Measurements from ENCODE around the gene ELL2.
"Not testable (repeated sequence)": the region's sequence is repeated elsewhere in the genome, so short reads cannot be mapped to it uniquely, and the experiment has no call there.

The ELL2 gene

DNA sequence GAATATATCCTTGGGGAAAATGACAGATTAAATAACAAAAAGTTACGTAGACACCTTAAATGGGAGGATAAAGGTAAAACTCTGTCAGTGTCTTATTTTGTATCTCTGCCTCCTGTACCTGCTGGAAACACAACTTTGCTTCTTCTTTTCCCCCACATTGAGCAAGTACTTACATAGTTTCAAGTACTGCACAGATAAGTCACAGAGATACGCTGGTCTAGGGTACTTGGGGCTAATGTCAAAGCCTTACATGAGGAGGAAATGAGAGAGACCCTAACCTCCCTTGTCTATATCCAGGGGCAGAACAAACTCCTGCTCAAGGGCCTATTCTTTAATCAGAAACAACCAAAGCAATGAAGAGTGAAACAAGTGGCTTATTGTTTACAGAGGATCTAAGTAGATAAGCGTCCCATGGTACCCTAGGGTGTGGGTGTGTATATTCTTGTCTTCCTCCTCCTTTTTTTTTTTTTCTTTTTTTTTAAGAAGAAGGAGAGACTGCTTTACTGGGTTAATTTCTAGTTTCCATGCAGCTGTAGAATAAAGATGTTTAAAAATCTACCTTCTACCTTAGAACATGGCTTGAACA lies 43.1 kb downstream of the ELL2 start:
- H3K4me3 ChIP-seq (ENCODE audit: low read depth, low read length) = no peak overlapping the region
- DNase-seq (ENCODE audit: low read depth) = no peak

DNA sequence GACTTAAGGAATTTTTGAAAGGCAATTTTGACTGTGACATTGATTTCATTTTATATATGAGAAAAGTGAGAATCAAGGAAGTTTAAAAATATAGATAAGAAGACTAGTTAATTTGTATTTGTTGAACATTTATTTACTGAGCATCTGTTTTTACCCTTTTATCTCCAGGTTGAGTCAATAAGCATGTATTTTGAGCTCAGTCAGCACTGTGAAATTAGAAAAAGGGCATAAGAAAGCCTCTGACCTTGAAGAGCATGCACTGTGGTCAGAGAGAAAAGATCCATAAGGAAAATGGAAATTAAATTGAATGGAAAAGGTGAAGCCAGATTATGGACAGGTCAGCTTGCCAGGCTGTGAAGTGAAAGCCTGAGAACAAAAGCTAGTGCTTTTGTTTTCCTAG lies 44.4 kb downstream of the ELL2 start:
- DNase-seq (ENCODE audit: low read depth) = no peak
- no peak overlapping the region for H3K4me3 ChIP-seq (ENCODE audit: low read depth, low read length)

DNA sequence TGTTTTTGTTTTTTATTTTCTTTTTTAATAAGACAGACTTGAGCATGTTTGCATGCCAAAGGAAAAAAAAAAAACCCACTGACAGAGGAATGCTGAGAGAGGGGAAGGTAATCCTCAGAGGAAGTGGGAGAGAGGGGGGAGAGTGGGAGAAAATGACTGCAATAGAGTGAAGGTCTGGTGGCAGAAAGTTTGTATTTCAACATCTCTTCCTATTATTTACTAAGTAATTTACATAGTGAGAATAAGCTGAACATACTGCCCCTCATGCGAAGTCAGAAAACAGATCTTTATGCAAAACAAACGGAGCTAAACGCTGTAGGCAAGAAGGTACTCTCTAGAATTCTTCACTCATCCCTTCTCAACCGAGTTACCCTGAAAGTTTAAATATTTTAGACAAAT lies 45.0 kb downstream of the ELL2 start:
- DNase-seq (ENCODE audit: low read depth) = no peak
- no peak overlapping the region for H3K4me3 ChIP-seq (ENCODE audit: low read depth, low read length)

- DNase-seq (ENCODE audit: low read depth) = no peak
- no peak overlapping the region for H3K4me3 ChIP-seq (ENCODE audit: low read depth, low read length)
Measured at GRCh38 chr5:95915999-95916686, 45.5 kb downstream of the ELL2 start.

DNA sequence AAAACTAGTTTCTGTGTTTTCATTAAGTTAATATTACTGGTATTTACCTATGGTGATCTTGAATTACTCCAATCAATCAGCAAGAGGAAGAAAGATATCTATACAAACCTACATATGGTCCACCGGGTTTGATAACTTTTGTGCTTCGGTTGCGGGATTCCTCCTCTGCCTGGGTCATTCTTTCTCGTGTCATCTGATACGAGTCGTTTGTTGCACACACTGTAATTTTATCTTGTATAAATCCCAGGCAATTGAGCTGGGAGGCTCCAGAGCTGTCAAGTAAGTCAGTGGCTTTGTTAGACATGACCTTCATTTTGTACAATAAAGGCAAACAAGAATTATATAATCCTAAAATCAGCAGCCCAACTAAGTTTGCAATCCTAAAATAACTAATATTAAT lies 48.0 kb downstream of the ELL2 start:
- DNase-seq (ENCODE audit: low read depth) = no peak
- H3K4me3 ChIP-seq (ENCODE audit: low read depth, low read length) = no peak overlapping the region

- no peak overlapping the region for H3K4me3 ChIP-seq (ENCODE audit: low read depth, low read length)
Measured at GRCh38 chr5:95912029-95912428, 49.6 kb downstream of the ELL2 start.

GRCh38 chr5:95910521-95910920 lies 51.1 kb downstream of the ELL2 start:
- H3K4me3 ChIP-seq (ENCODE audit: low read depth, low read length) = no peak overlapping the region
- no peak for DNase-seq (ENCODE audit: low read depth)

More at GRCh38 chr5:95912029-95912428, 49.6 kb downstream of the ELL2 start:
- no peak for DNase-seq (ENCODE audit: low read depth)

DNA sequence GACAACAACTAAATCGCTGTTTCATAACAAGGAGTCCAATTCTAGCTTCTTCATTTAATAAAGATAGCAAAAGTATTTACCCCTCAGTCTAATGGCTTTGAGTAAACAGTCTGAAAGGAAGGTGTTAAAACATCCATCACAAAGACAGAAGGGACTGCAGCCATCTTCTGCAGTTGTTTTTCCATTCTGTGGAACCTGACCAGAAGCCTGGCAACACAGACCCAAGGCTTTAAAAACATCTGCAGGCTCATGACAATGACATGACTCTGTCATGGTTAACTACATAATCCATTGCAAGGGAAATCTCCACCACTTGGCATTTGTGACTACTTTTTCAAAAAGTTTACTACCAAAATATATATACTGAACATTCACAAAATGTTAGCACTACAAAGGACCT lies 51.9 kb downstream of the ELL2 start:
- no peak for DNase-seq (ENCODE audit: low read depth)
- H3K4me3 ChIP-seq (ENCODE audit: low read depth, low read length) = no peak overlapping the region

DNA sequence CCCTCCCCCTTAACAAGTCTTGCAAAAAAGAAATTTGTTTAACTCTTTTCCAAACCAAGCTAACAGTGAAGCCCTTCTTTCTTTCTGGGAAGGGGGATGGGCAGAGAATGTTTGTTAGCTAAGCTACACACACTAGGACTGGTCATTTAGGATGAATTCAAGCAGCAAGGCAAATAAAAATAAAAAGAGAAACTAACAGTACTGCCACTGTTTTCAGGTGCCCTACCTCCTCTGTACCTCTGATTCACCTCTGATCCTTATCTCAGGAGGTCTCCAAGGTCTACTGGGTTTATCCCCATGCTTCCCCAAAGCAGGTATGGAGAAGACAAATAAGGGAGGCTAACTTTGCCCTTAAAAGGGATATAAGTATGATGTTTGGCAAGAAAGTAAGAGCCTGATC lies 52.9 kb downstream of the ELL2 start:
- no peak overlapping the region for H3K4me3 ChIP-seq (ENCODE audit: low read depth, low read length)
- DNase-seq (ENCODE audit: low read depth) = no peak

GRCh38 chr5:95907740-95908706 lies 53.6 kb downstream of the ELL2 start:
- no peak for DNase-seq (ENCODE audit: low read depth)
- H3K4me3 ChIP-seq (ENCODE audit: low read depth, low read length) = no peak overlapping the region

DNA sequence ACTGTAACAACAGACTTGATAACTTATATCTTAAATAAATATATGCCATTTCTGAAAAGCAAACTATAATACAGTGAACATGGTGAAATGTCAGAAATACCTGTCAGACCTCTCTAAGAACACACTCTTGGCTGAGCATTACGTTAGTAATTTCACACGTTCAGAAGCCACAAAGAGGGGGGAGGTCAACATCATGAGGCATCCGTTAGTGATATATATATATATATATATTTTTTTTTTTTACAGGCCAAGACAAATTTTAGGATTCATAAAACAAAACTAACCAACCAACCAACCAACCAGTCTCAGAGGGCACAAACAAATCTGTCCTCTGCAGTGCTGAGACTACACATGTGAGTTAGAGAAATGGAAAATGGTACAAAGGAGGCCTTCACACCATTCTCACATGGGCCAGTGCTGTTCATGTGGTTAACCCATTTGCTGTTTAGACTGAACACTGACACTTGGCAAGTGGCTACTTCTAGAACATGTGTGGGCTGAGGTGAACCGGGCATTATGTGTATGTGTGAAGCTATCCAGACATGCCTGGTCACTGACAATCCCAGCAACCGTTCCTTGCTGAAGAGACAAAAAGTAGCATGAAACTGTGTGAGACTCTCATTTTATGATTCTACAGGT lies 54.5 kb downstream of the ELL2 start:
- no peak for DNase-seq (ENCODE audit: low read depth)
- H3K4me3 ChIP-seq (ENCODE audit: low read depth, low read length) = no peak overlapping the region

DNA sequence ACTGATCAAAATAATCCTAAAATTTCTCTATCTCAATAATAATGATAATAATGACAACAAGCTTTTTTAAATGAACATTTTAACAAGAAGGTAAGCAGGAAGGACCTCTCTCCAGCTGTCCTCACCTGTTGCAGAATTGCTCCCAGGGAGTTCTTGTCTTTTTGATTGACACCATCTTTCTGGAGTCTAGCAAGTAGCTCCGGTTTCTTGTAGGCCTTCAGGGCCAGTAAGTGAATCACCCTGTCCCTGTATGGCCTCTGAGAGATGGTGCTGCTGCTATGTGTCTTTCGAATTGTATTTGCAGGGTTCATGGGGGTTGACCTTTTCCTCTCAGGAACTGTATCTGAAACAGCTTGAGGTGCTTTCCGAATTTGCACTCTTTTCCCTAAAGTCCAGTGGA lies 55.3 kb downstream of the ELL2 start:
- H3K4me3 ChIP-seq (ENCODE audit: low read depth, low read length); DNase-seq (ENCODE audit: low read depth): not testable (repeated sequence)

DNA sequence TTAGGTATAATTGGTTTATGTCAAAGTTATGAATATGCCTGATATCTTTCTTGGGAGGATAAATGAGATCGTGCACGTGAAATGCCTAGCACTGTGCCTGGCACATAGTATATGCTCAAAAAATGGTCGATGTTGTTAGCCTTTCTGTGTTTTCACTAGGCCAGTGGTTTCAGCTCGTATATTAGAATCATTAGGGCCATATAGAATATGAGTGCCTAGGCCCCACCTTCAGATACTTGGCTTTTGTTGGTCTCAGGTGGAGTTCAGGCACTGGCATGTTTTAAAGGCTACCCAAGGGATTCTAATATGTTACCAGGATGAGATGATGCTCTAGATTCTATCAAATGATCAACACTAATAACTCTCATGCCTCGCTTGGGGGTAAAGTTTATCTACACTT lies 56.8 kb downstream of the ELL2 start:
- H3K4me3 ChIP-seq (ENCODE audit: low read depth, low read length) = no peak overlapping the region
- DNase-seq (ENCODE audit: low read depth) = no peak

DNA sequence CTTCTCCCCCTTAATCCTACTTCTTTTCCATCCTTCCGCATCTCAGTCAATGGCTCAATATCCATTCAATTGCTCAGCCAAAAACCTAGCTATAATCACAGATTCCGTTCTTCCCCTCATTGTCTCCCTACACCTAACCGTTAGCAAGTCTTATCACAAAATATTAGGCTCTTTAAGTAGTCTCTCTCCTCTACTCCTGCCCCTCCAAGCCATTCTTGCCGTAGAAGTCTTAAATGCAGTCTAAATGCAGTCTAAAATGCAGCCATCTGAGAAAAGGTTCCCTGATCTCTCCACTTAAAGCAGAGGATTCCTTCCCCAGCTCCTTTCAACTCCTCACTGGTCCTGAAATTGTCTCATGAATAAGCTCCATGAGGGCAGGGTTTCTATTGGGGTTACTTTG lies 57.8 kb downstream of the ELL2 start:
- no peak for DNase-seq (ENCODE audit: low read depth)
- no peak overlapping the region for H3K4me3 ChIP-seq (ENCODE audit: low read depth, low read length)

DNA sequence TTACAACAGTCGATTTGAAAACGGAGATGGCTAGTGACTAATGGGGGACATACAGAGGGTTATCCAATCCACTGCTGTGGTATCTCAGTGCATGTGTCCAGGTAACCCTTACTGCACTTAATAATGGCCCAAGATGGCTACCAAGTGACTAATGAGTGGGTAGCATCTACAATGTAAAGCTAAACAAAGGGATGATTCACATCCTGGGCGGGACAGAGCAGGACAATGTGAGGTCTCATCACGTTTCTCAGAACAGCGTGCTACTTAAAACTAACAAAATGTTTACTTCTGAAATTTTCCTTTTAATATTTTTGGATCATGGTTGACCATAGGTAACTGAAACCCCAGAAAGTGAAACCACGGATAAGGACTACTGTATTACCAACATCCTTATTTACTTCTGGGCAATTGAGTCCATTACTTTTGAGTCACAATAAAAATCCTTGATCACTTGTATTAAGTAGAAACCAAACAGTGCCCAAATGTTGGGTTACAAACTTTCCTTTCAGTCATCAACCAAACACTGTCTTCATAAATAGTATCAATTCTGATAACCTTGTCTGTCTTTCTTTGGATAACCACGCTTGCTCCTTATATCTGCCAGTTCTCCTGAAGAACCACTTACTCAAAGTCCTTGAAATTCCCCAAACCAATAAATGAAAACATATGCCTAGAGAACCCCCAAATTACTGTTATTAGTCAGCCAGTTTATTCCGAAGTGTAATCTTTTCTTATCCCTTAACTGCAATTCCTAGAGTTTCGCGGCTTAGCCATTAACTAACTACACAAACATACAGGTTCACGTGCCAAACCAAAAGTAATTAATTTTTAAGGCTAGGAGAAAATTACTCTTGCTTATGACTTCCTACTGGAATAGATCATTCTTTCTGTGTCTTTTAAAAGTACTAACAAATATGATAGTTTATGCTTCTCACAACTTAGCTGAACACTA lies 59.7 kb downstream of the ELL2 start:
- DNase-seq (ENCODE audit: low read depth) = peak; percentile 48
- H3K4me3 ChIP-seq (ENCODE audit: low read depth, low read length) = no peak overlapping the region

- peak; percentile 53 for DNase-seq (ENCODE audit: low read depth)
- no peak overlapping the region for H3K4me3 ChIP-seq (ENCODE audit: low read depth, low read length)
Measured at GRCh38 chr5:95900383-95900958, 61.2 kb downstream of the ELL2 start.

DNA sequence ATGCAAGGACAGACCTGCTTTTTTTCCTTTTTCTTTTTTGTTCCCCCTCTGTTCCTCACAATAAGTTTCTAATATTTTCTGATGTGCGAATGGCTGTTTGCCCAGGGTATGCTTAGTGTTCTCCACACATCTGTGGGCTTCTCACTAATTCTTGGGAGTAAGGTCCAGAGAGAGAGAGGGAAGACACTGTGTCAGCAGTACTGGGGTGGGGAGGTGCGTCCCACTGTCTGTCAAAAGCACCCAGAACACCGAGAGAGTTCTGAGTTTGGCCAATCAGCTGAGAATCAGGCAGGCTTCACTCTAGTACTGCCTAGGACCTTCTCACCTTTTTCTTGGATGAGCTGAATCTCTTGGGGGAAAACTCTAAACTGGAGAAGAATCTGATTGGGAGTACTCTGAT lies 61.8 kb downstream of the ELL2 start:
- no peak for DNase-seq (ENCODE audit: low read depth)

GRCh38 chr5:95899006-95899405 lies 62.6 kb downstream of the ELL2 start:
- no peak for DNase-seq (ENCODE audit: low read depth)

More for the DNA sequence above, 61.8 kb downstream of the ELL2 start:
- H3K4me3 ChIP-seq (ENCODE audit: low read depth, low read length) = no peak overlapping the region

GRCh38 chr5:95895771-95896170 lies 65.9 kb downstream of the ELL2 start:
- DNase-seq (ENCODE audit: low read depth) = no peak
- H3K4me3 ChIP-seq (ENCODE audit: low read depth, low read length) = no peak overlapping the region

More at GRCh38 chr5:95899006-95899405, 62.6 kb downstream of the ELL2 start:
- no peak overlapping the region for H3K4me3 ChIP-seq (ENCODE audit: low read depth, low read length)

Data from skeletal muscle cell (primary cell).